Activated CD4-positive, alpha-beta T cell treated with anti-CD3 and anti-CD28 coated beads, Interleukin-2, amount 50 U/mL, for 24 hours (primary cell): Measurements from ENCODE around the gene NPIPA8.
"Not testable (repeated sequence)": the region's sequence is repeated elsewhere in the genome, so short reads cannot be mapped to it uniquely, and the experiment has no call there.

ENCODE experiments used
- DNase-seq, 2 donors: peaks; one replicate each; pipeline ENCODE4 v3.0.0-alpha.2; 2020; ENCODE audit warnings: low read depth in 1 of 2, low spot score in 1 of 2

Gene NPIPA8

GRCh38 chr16:18280319-18280718, 56.2 kb downstream of the NPIPA8 start:
- not testable (repeated sequence) for DNase-seq

- not testable (repeated sequence) for DNase-seq
Measured at GRCh38 chr16:18276756-18277155, 59.8 kb downstream of the NPIPA8 start.

DNA sequence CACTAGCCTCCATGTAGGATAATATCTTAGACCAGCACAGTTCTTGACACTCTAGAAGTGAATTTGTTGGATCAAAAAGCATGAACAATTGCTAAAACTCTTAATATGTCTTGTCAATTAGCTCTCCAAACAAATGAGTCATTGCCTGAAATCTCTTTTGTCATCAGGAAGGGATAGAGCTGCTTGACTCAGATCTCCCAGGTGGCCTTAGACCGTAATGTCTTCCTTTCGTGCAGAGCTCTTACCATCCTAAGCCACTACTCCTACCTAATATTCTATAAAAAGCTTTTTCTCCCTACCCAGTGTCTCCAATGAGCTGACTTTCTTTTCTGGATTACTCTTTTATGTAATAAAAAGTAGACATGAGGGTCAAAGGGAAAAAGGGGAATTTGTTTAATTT, 66.4 kb downstream of the NPIPA8 start:
- DNase-seq: not testable (repeated sequence)
